Measurements from ENCODE around the gene PFN3. TPM values are rescaled to one million over a fixed set of nuclear protein-coding genes. Genes with fewer than 3 reads are reported as not detected.

PFN3 gene
- total and polyA plus RNA-seq, 2 of the 13 experiments (the other 11 are each of a cell fraction or from before 2014, with no cell fraction given) = not detected

DNA sequence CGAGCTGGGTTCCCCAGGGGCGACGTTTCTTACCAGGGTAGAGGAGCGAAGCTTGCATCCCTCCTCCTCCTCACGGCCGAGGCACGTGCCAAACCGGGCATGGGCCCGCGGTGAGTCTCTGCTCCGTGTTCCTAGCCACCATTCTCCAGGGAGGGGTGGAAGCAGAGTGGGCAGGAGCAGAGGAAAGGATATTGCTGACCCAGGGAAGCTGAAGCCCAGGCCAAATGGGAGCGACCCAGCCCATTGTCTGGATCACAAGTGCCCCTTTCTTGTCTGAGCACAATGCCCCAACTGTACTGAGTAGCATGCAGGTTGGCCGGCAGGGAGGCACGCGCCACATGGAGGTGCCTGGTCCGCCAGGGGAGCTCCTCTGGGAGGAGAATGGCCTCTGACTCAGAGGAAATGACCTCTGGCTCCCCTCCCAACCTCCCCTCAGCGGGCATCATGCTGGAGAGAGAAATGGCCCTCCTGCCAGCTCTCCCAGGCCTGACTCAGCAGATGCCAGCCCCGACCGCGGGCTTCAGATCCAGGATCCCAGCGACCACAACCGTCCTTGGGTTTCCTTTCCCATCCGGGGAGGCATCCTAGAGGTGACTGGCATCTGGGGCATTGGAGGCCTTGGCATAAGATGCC lies 47.3 kb upstream of the PFN3 start (continued):
- TF ChIP-seq, protein P1, sequence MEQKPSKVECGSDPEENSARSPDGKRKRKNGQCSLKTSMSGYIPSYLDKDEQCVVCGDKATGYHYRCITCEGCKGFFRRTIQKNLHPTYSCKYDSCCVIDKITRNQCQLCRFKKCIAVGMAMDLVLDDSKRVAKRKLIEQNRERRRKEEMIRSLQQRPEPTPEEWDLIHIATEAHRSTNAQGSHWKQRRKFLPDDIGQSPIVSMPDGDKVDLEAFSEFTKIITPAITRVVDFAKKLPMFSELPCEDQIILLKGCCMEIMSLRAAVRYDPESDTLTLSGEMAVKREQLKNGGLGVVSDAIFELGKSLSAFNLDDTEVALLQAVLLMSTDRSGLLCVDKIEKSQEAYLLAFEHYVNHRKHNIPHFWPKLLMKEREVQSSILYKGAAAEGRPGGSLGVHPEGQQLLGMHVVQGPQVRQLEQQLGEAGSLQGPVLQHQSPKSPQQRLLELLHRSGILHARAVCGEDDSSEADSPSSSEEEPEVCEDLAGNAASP (CRISPR knock-in tag; IDR thresholded peaks at IDR 0.05; ENCODE audit: borderline replicate concordance) = peak; percentile 37; the same call in 1 of the 2 replicates
- TF ChIP-seq PHF8 (CRISPR knock-in tag; IDR thresholded peaks at IDR 0.05) (peak; percentile 55; the same call in 1 of the 2 replicates), PAF1 (CRISPR knock-in tag; IDR thresholded peaks at IDR 0.05) (no peak), ZNF724P (CRISPR knock-in tag; IDR thresholded peaks at IDR 0.05; ENCODE audit: borderline replicate concordance) (no peak), SRSF9 (IDR thresholded peaks at IDR 0.05; ENCODE audit: borderline replicate concordance, insufficient read depth, low read depth, low read length, poor library complexity, severe bottlenecking) (no peak), HNRNPK (IDR thresholded peaks at IDR 0.05; ENCODE audit: low read depth, low read length, poor library complexity, severe bottlenecking) (no peak), ZNF672 (CRISPR knock-in tag; IDR thresholded peaks at IDR 0.05) (no peak), CBX5 (CRISPR knock-in tag; IDR thresholded peaks at IDR 0.05; ENCODE audit: borderline replicate concordance) (peak; percentile 59; the same call in 1 of the 2 replicates), RBAK (CRISPR knock-in tag; IDR thresholded peaks at IDR 0.05) (no peak), FOSL2 (CRISPR knock-in tag; IDR thresholded peaks at IDR 0.05) (peak; percentile 95), ZNF777 (CRISPR knock-in tag; IDR thresholded peaks at IDR 0.05) (no peak; the same call in 1 of the 2 replicates), ZNF430 (CRISPR knock-in tag; IDR thresholded peaks at IDR 0.05) (peak; percentile 62; the same call in 1 of the 2 replicates)
- TF ChIP-seq, protein P2, sequence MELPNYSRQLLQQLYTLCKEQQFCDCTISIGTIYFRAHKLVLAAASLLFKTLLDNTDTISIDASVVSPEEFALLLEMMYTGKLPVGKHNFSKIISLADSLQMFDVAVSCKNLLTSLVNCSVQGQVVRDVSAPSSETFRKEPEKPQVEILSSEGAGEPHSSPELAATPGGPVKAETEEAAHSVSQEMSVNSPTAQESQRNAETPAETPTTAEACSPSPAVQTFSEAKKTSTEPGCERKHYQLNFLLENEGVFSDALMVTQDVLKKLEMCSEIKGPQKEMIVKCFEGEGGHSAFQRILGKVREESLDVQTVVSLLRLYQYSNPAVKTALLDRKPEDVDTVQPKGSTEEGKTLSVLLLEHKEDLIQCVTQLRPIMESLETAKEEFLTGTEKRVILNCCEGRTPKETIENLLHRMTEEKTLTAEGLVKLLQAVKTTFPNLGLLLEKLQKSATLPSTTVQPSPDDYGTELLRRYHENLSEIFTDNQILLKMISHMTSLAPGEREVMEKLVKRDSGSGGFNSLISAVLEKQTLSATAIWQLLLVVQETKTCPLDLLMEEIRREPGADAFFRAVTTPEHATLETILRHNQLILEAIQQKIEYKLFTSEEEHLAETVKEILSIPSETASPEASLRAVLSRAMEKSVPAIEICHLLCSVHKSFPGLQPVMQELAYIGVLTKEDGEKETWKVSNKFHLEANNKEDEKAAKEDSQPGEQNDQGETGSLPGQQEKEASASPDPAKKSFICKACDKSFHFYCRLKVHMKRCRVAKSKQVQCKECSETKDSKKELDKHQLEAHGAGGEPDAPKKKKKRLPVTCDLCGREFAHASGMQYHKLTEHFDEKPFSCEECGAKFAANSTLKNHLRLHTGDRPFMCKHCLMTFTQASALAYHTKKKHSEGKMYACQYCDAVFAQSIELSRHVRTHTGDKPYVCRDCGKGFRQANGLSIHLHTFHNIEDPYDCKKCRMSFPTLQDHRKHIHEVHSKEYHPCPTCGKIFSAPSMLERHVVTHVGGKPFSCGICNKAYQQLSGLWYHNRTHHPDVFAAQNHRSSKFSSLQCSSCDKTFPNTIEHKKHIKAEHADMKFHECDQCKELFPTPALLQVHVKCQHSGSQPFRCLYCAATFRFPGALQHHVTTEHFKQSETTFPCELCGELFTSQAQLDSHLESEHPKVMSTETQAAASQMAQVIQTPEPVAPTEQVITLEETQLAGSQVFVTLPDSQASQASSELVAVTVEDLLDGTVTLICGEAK (IDR thresholded peaks at IDR 0.05) = no peak
- TF ChIP-seq, protein P2 (CRISPR knock-in tag; IDR thresholded peaks at IDR 0.05) = 0 out of 2 replicates have a peak, but pooled peaks have one; percentile 52
- TF ChIP-seq, protein P3, sequence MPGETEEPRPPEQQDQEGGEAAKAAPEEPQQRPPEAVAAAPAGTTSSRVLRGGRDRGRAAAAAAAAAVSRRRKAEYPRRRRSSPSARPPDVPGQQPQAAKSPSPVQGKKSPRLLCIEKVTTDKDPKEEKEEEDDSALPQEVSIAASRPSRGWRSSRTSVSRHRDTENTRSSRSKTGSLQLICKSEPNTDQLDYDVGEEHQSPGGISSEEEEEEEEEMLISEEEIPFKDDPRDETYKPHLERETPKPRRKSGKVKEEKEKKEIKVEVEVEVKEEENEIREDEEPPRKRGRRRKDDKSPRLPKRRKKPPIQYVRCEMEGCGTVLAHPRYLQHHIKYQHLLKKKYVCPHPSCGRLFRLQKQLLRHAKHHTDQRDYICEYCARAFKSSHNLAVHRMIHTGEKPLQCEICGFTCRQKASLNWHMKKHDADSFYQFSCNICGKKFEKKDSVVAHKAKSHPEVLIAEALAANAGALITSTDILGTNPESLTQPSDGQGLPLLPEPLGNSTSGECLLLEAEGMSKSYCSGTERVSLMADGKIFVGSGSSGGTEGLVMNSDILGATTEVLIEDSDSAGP (CRISPR knock-in tag; IDR thresholded peaks at IDR 0.05; ENCODE audit: borderline replicate concordance) = peak; percentile 51; the same call in 1 of the 2 replicates

All from HepG2 (cell line).